ENCODE data around the gene ADARB1. TPM values are rescaled to one million over a fixed set of nuclear protein-coding genes. Genes with fewer than 3 reads are reported as not detected.

Gene ADARB1
- polyA plus RNA-seq, 3 donors: 0.40 to 2.6 (median 1.0) TPM

DNA sequence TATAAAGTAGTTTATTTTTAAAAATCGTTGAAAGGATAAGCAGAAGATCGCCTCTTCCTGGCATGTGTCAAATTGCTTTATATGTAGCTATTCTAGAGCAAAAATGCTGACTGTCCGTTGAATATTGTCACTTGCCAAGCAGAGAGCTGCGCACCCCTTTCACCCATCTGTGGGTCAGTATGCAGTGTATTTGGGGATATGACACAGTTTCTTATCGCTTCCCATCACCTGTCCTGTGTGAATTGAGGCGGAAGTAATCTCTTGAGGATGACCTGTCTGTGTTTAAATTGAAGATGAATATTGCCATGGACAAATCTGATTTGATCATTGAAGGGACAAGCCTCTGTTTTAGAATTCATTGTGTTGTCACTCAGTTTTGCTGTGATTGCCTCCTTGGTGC lies 161.1 kb downstream of the ADARB1 start:
- WGBS (ENCODE audit: insufficient coverage): 94% methylated on average over 2 of the region's 6 CpGs
- no peak overlapping the region for H2AFZ ChIP-seq (ENCODE audit: insufficient read depth, low read depth, low read length, poor library complexity, severe bottlenecking)
- H3K27me3 ChIP-seq (ENCODE audit: control insufficient read depth in 2 of 2, insufficient read depth in 2 of 2, low read length in 2 of 2): no peaks in the 10 kb centered on the region
- H3K79me2 ChIP-seq (ENCODE audit: insufficient read depth, low read length): no peaks in the 10 kb centered on the region
- TF ChIP-seq, protein P1, sequence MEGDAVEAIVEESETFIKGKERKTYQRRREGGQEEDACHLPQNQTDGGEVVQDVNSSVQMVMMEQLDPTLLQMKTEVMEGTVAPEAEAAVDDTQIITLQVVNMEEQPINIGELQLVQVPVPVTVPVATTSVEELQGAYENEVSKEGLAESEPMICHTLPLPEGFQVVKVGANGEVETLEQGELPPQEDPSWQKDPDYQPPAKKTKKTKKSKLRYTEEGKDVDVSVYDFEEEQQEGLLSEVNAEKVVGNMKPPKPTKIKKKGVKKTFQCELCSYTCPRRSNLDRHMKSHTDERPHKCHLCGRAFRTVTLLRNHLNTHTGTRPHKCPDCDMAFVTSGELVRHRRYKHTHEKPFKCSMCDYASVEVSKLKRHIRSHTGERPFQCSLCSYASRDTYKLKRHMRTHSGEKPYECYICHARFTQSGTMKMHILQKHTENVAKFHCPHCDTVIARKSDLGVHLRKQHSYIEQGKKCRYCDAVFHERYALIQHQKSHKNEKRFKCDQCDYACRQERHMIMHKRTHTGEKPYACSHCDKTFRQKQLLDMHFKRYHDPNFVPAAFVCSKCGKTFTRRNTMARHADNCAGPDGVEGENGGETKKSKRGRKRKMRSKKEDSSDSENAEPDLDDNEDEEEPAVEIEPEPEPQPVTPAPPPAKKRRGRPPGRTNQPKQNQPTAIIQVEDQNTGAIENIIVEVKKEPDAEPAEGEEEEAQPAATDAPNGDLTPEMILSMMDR (IDR thresholded peaks at IDR 0.05): no peak
- intact Hi-C loops (cut with micrococcal nuclease): no loop called here
- no peaks in the 10 kb centered on the region for H4K20me1 ChIP-seq (ENCODE audit: insufficient read depth, low read length)
- no peak overlapping the region for H3K9ac ChIP-seq (ENCODE audit: insufficient read depth, low read length, poor library complexity, severe bottlenecking)
- peaks cover 0 to 4% (median 0%) of the 10 kb centered on the region in 7 donors for H3K9me3 Mint-ChIP-seq
- no peak overlapping the region for H3K4me3 ChIP-seq (replicated peaks in 1 of 3; ENCODE audit: low read depth in 2 of 3, low read length in 3 of 3)
- H3K4me1 ChIP-seq (ENCODE audit: control insufficient read depth in 1 of 2, insufficient read depth in 2 of 2, low read length in 2 of 2): no peaks in the 10 kb centered on the region
- H3K9me3 ChIP-seq (replicated peaks in 1 of 2; ENCODE audit: control insufficient read depth in 1 of 2, insufficient read depth in 1 of 2, low read length in 2 of 2): no peaks in the 10 kb centered on the region
- no peak overlapping the region for H3K27ac ChIP-seq (ENCODE audit: low read depth in 1 of 2, low read length in 2 of 2)
- H3K4me2 ChIP-seq (replicated peaks; ENCODE audit: extremely low read depth, low read length, poor library complexity, severe bottlenecking): no peak overlapping the region
- peaks cover 0 to 7% (median 0%) of the 10 kb centered on the region in 3 donors for H3K27me3 Mint-ChIP-seq (ENCODE audit: low read depth in 3 of 3)
- no peak for DNase-seq
- H3K4me1 Mint-ChIP-seq: peaks cover 5% of the 10 kb centered on the region
- no peak overlapping the region for H3K27ac Mint-ChIP-seq
- H3K36me3 Mint-ChIP-seq: no peaks in the 10 kb centered on the region
- no peaks in the 10 kb centered on the region for H3K36me3 ChIP-seq (replicated peaks in 1 of 2; ENCODE audit: control insufficient read depth in 1 of 2, insufficient read depth in 2 of 2, low read length in 2 of 2)
- H3K4me3 Mint-ChIP-seq: no peak overlapping the region

- no peak for DNase-seq
- H4K20me1 ChIP-seq (ENCODE audit: insufficient read depth, low read length): no peaks in the 10 kb centered on the region
- H3K4me3 ChIP-seq (replicated peaks in 1 of 3; ENCODE audit: low read depth in 2 of 3, low read length in 3 of 3): no peak overlapping the region
- no peaks in the 10 kb centered on the region for H3K27me3 ChIP-seq (ENCODE audit: control insufficient read depth in 2 of 2, insufficient read depth in 2 of 2, low read length in 2 of 2)
- H3K9ac ChIP-seq (ENCODE audit: insufficient read depth, low read length, poor library complexity, severe bottlenecking): no peak overlapping the region
- Mint-ChIP-seq H3K36me3 (no peaks in the 10 kb centered on the region), H3K4me1 (peaks cover 5% of the 10 kb centered on the region), H3K4me3 (no peak overlapping the region), H3K27me3 (ENCODE audit: low read depth in 3 of 3) (peaks cover 0 to 7% (median 0%) of the 10 kb centered on the region in 3 donors), H3K9me3 (peaks cover 0 to 13% (median 3%) of the 10 kb centered on the region in 7 donors), H3K27ac (peak overlapping the region in 1 of 7 donors; percentile 75)
- no peaks in the 10 kb centered on the region for H3K36me3 ChIP-seq (replicated peaks in 1 of 2; ENCODE audit: control insufficient read depth in 1 of 2, insufficient read depth in 2 of 2, low read length in 2 of 2)
- WGBS (ENCODE audit: insufficient coverage): 6% methylated on average over 2 of the region's 2 CpGs
- no peaks in the 10 kb centered on the region for H3K79me2 ChIP-seq (ENCODE audit: insufficient read depth, low read length)
- H2AFZ ChIP-seq (ENCODE audit: insufficient read depth, low read depth, low read length, poor library complexity, severe bottlenecking): no peak overlapping the region
- TF ChIP-seq, protein P1 (IDR thresholded peaks at IDR 0.05): no peak
- H3K4me2 ChIP-seq (replicated peaks; ENCODE audit: extremely low read depth, low read length, poor library complexity, severe bottlenecking): no peak overlapping the region
- H3K9me3 ChIP-seq (replicated peaks in 1 of 2; ENCODE audit: control insufficient read depth in 1 of 2, insufficient read depth in 1 of 2, low read length in 2 of 2): peaks cover 0 to 3% of the 10 kb centered on the region in 2 donors
- no peak overlapping the region for H3K27ac ChIP-seq (ENCODE audit: low read depth in 1 of 2, low read length in 2 of 2)
- intact Hi-C loops (cut with micrococcal nuclease): no loop called here
- H3K4me1 ChIP-seq (ENCODE audit: control insufficient read depth in 1 of 2, insufficient read depth in 2 of 2, low read length in 2 of 2): no peaks in the 10 kb centered on the region
Measured at GRCh38 chr21:45236481-45236880, 162.1 kb downstream of the ADARB1 start.

Data from CD14-positive monocyte (primary cell).